DND-41 (cell line): ENCODE data around the gene NUDT9.

Source experiments
- CTCF ChIP-seq: IDR thresholded peaks from 2 replicates; pipeline ENCODE4 v1.5.1; 2012; ENCODE audit warnings: borderline replicate concordance, low read length, moderate library complexity, mild to moderate bottlenecking; ENCODE audit not compliant: poor library complexity, severe bottlenecking; ENCODE audit errors: extremely low read depth
- EZH2 ChIP-seq: IDR thresholded peaks from 3 replicates; pipeline ENCODE4 v1.6.1; 2012; ENCODE audit warnings: borderline replicate concordance, low read depth, mild to moderate bottlenecking, moderate library complexity, low read length, inconsistent platforms; ENCODE audit not compliant: severe bottlenecking

DNA sequence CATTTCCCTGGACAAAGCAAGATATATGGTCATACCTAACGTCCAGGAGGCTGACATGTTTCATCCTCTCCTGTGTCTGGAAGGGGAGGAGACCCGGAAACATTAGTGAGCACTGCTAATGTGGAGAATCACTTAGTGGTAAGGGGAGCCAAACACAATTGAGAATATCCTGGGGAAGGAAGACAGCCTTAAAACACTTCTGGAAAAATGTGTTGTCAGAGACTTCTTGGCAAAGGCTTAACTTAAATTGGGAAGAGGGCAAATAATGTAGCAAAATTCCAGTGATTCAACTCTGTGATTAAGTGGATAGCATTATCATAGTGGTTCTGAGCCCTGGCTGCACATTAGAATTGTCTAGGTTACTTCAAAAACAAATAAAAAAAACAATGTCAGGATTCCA lies 67.3 kb downstream of the NUDT9 start:
- TF ChIP-seq CTCF (no peak), EZH2 (no peak)
